Activated CD4-positive, alpha-beta memory T cell treated with anti-CD3 and anti-CD28 coated beads for 36 hours (primary cell): ENCODE data around the gene KCNK6. TPM values are rescaled to one million over a fixed set of nuclear protein-coding genes. Genes with fewer than 3 reads are reported as not detected.

ENCODE experiments used
- CTCF ChIA-PET: fragments of 350-600 bp; sonication (Branson Sonifier 250); formaldehyde crosslinking; loops from one replicate; lab custom pipeline; 2021; ENCODE audit warnings: antibody characterized with exemption, inconsistent platforms; lab: Charles Lee
- POLR2A ChIA-PET: fragments of 350-600 bp; sonication (Branson Sonifier 250); formaldehyde crosslinking; loops from one replicate; lab custom pipeline; 2021; ENCODE audit warnings: antibody characterized with exemption; lab: Charles Lee
- DNase-seq: peaks from one replicate; pipeline ENCODE4 v3.0.0-alpha.2; 2020
- H3K27ac Mint-ChIP-seq: one replicate; pipeline ENCODE4 v1.8.0; 2021; ENCODE audit warnings: mixed read lengths
- H3K27me3 Mint-ChIP-seq: one replicate; pipeline ENCODE4 v1.8.0; 2021; ENCODE audit warnings: mixed read lengths
- H3K36me3 Mint-ChIP-seq: one replicate; pipeline ENCODE4 v1.8.0; 2021; ENCODE audit warnings: mixed read lengths
- H3K4me1 Mint-ChIP-seq: one replicate; pipeline ENCODE4 v1.8.0; 2021; ENCODE audit warnings: low read depth, mixed read lengths
- H3K4me3 Mint-ChIP-seq: one replicate; pipeline ENCODE4 v1.8.0; 2021; ENCODE audit warnings: mild to moderate bottlenecking, mixed read lengths
- H3K9me3 Mint-ChIP-seq: one replicate; pipeline ENCODE4 v1.8.0; 2021; ENCODE audit warnings: mixed read lengths
- intact Hi-C: fragments of 100-400 bp; cut with micrococcal nuclease; formaldehyde crosslinking; loops from one replicate; pipeline ENCODE4 v1.15.1; 2023
- total RNA-seq, 2 experiments: library from RNA; stranded (reverse); gene quantifications; one replicate each; pipeline ENCODE4 v1.2.3, GENCODE V29; 2021

KCNK6 gene
- total RNA-seq, 2 experiments from 2014 or later, result 9.2 to 9.9 TPM

DNA sequence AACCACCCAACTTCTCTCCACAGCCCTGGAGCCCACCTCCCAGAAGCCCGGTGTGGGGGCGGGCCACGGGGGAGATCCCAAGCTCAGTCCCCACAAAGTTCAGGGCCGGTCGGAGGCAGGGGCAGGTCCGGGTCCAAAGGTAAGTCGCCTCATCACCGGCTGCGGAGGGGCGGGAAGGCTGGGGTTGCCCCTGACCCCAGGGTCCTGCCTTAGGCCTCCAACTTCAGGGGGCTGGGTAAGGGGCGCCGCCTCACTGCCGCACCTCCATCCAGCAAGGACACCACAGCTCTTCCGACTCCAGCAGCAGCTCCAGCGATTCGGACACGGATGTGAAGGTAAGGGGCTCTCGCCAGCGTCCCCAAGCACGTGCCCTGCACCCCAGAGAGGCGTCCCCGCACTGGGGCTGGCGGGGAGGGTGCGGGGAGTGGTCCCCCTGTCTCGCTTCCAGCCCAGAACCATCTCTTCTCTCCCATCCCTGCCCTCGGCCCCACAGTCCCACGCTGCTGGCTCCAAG is 15.2 kb upstream of the KCNK6 start:
- Mint-ChIP-seq H3K27ac (no peak overlapping the region), H3K27me3 (no peaks in the 10 kb centered on the region), H3K36me3 (peaks cover 8% of the 10 kb centered on the region), H3K9me3 (no peaks in the 10 kb centered on the region), H3K4me1 (no peaks in the 10 kb centered on the region), H3K4me3 (no peak overlapping the region)
- ChIA-PET POLR2A (no interaction called here), CTCF (no interaction called here)
- intact Hi-C loops, result no loop called here
- no peak for DNase-seq

DNA sequence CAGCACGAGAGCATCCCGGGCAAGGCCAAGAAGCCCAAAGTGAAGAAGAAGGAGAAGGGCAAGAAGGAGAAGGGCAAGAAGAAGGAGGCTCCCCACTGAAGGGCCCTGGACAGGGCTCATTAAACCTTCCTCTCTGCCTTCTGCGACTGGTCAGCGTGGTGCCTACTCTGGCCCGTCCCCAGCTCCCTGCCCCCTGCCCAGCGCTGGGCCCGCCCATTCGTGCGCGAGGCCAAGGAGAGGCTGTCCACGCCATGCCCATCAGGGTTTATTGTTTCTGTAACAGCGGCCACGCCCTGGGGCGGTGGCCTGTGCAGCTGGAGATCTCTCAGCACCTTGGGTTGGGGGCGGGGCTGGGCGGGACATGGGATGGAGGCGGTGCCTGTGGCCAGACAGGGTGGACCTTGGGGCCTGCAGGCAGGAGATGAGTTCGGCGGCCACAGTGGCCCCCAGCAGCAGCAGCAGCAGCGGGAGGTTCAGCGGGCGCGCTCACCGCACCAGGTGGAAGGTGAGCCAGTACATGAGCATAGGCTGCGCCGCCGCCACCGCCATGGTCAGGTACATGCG is 14.7 kb upstream of the KCNK6 start:
- no peak for DNase-seq
- POLR2A ChIA-PET, result no interaction called here
- Mint-ChIP-seq H3K27ac (no peak overlapping the region), H3K9me3 (no peaks in the 10 kb centered on the region), H3K27me3 (no peaks in the 10 kb centered on the region), H3K4me3 (no peak overlapping the region), H3K36me3 (peaks cover 8% of the 10 kb centered on the region), H3K4me1 (no peaks in the 10 kb centered on the region)
- CTCF ChIA-PET, result no interaction called here
- intact Hi-C loops, result no loop called here

DNA sequence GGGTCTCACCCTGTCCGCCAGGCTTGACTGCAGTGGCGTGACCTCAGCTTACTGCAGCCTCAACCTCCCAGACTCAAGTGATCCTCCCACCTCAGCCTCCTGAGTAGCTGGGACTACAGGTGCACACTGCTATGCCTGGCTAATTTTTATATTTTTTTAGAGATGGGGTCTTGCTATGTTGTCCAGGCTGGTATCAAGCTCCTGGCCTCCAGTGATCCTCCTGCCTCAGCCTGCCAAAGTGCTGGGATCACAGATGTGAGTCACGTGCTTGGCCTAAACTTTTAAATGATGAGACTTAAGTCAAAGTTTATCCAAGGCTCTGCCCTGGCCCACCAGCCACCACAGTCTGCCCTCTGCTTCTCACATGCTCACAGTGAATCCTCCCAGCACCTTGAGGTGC is 13.4 kb upstream of the KCNK6 start:
- intact Hi-C loops, result no loop called here
- POLR2A ChIA-PET, result no interaction called here
- peaks cover 8% of the 10 kb centered on the region for H3K36me3 Mint-ChIP-seq
- DNase-seq, result no peak
- CTCF ChIA-PET, result no interaction called here
- H3K27me3 Mint-ChIP-seq, result no peaks in the 10 kb centered on the region
- no peaks in the 10 kb centered on the region for H3K4me1 Mint-ChIP-seq
- H3K9me3 Mint-ChIP-seq, result no peaks in the 10 kb centered on the region
- H3K27ac Mint-ChIP-seq, result no peak overlapping the region
- H3K4me3 Mint-ChIP-seq, result no peak overlapping the region

DNA sequence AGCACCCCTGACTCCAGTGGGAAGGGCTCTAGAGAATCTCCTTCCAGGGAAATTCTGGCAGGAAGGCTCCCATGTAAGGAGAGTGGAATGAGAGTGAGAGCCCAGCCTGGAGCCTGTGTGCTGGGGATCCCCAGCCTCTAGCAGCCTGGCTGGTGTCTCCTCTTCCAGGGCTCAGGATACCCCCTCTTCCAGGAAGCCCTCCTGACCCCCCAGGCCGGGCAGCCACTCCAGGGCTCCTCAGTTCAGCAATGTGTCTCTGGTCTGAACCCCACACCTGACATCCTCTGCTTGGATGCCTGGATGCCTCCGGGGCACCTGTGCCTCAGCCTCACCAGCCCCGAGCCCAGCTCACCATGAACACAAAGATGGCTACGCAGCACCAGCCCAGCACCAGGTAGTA is 12.6 kb upstream of the KCNK6 start:
- H3K27me3 Mint-ChIP-seq, result no peaks in the 10 kb centered on the region
- H3K4me3 Mint-ChIP-seq, result no peak overlapping the region
- ChIA-PET POLR2A (no interaction called here), CTCF (no interaction called here)
- DNase-seq, result no peak
- H3K9me3 Mint-ChIP-seq, result no peaks in the 10 kb centered on the region
- intact Hi-C loops, result no loop called here
- H3K4me1 Mint-ChIP-seq, result no peaks in the 10 kb centered on the region
- H3K27ac Mint-ChIP-seq, result no peak overlapping the region
- H3K36me3 Mint-ChIP-seq, result peaks cover 8% of the 10 kb centered on the region

DNA sequence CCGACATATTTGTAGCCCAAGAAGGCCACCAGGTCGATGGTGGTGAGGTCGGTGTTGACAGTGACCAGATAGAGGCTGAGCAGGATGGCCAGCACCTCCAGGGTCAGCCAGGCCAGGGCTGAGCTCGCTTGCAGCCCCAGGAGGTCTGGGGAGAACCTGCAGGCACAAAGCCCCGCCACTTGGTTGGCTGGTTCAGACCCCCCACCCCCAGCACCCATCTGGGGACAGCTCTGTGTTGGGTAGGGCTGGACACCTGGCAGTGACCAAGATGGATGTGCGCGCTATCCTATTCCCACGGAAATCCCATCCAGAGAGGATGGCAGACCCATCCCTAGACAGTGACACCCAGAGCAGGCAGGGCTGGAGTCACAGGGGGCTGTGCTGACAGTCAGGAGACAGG is 12.0 kb upstream of the KCNK6 start:
- Mint-ChIP-seq H3K36me3 (peaks cover 8% of the 10 kb centered on the region), H3K9me3 (no peaks in the 10 kb centered on the region), H3K4me1 (peaks cover 3% of the 10 kb centered on the region), H3K4me3 (no peak overlapping the region), H3K27me3 (no peaks in the 10 kb centered on the region), H3K27ac (no peak overlapping the region)
- ChIA-PET CTCF (no interaction called here), POLR2A (no interaction called here)
- intact Hi-C loops, result no loop called here
- DNase-seq, result no peak

DNA sequence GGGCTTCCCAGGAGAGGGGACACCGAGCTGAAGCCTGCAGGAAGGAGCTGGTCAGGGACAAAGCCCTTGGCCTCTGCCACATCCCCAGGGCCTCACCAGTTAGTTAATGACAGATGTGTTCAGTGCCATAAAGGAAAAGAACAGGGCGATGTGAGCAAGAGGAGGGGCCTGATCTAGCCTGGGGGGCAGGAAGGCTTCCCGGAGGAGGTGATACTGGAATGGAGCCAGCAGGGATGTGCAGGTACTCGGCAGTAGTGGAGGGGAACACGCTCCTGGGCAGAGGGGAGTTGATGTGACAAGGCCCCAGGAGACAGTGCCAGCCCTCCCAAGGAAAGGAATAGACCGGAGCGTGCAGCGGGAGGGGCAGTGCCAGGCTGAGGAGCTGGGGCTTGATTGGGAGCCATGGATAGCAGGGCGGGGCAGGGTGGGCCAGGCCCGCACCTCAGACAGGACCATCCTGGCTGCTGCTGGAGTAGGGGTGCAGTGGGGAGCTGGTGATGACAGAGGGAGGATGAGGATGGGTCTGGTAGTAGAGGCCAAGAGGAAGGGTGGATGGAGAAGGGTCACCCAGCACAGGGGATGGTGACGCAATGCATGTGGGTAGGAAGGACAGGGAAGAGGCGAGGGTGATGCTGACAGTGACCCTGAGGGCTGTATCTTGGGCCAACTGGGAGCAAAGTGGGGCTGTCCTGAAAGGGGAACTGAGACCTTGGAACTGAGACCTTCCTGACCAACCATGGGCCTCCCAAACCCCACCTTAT is 11.5 kb upstream of the KCNK6 start:
- no peak overlapping the region for H3K27ac Mint-ChIP-seq
- no peaks in the 10 kb centered on the region for H3K27me3 Mint-ChIP-seq
- peaks cover 4% of the 10 kb centered on the region for H3K4me1 Mint-ChIP-seq
- no peaks in the 10 kb centered on the region for H3K9me3 Mint-ChIP-seq
- POLR2A ChIA-PET, result no interaction called here
- peaks cover 8% of the 10 kb centered on the region for H3K36me3 Mint-ChIP-seq
- no peak for DNase-seq
- CTCF ChIA-PET, result no interaction called here
- intact Hi-C loops, result no loop called here
- no peak overlapping the region for H3K4me3 Mint-ChIP-seq

DNA sequence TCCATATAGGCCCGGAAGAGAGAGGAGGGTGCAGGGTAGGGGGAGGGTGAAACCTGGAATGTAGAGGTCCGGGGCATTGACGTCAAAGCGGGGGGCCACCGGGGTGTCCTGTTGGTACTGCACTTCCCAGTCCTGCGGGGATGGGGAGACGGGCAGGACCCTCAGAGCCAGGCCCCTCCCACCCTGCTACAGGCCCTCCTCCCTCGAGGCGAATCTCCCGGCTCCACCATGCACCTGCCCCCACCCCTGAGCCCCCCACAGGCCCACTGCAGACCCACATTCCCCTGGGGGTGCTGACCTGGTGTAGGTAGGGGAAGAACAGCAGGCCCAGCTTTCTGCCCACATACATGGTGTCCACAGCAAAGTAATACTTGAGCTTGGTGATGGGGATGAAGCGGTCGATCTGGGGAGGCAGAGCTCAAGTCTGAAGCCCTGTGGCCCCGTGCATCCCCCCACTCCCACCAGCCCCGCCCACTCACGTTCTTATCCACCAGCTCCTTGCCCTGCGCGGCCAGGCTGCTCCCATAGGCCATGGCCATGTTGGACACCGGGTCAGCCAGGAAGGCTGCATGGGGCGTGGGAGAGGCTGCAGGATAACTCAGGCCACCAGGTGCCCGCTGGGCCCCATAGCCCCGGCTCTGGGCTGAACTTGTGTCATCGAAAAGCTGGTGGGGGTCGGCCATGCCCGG is 10.6 kb upstream of the KCNK6 start:
- Mint-ChIP-seq H3K9me3 (no peaks in the 10 kb centered on the region), H3K4me1 (peaks cover 10% of the 10 kb centered on the region), H3K27ac (no peak overlapping the region), H3K36me3 (peaks cover 8% of the 10 kb centered on the region), H3K27me3 (no peaks in the 10 kb centered on the region), H3K4me3 (no peak overlapping the region)
- ChIA-PET POLR2A (no interaction called here), CTCF (interaction anchor here (1.5 kb wide), 1 partner anchor 65 kb away, joined by 3 read pairs; no protein-coding TSS in a partner anchor)
- DNase-seq, result no peak
- intact Hi-C loops, result no loop called here

DNA sequence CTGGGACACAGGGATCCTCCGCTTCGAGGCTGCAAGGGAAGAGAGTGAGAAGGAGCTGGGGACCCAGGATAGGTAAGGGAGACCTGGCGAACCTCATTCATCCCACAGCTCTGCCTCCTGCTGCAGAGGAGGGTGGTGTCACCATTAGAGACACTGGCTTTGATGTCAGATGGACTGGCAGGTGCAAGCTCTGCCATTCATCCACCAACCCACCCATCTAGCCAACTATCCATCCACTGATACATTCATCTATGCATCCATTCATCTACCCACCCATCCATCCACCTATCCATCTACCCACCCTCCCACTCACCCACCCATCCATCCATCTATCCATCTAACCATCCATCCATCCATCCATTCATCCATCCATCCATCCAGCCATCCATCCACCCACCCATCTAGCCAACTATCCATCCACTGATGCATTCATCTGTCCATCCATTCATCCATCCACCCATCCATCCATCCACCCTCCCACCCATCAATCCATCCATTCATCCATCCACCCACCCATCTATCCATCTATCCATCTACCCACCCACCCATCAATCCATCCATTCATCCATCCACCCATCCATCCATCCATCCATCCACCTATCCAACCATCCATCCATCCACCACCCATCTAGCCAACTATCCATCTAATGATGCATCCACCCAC is 9.9 kb upstream of the KCNK6 start:
- H3K4me3 Mint-ChIP-seq, result no peak overlapping the region
- intact Hi-C loops, result no loop called here
- peaks cover 8% of the 10 kb centered on the region for H3K36me3 Mint-ChIP-seq
- ChIA-PET CTCF (interaction anchor here (1.5 kb wide), 1 partner anchor 65 kb away, joined by 3 read pairs; no protein-coding TSS in a partner anchor), POLR2A (interaction anchor here (0.6 kb wide), 1 partner anchor 1943 kb away, joined by 5 read pairs; no protein-coding TSS in a partner anchor)
- no peak for DNase-seq
- H3K4me1 Mint-ChIP-seq, result peaks cover 10% of the 10 kb centered on the region
- H3K27ac Mint-ChIP-seq, result no peak overlapping the region
- no peaks in the 10 kb centered on the region for H3K9me3 Mint-ChIP-seq
- no peaks in the 10 kb centered on the region for H3K27me3 Mint-ChIP-seq

DNA sequence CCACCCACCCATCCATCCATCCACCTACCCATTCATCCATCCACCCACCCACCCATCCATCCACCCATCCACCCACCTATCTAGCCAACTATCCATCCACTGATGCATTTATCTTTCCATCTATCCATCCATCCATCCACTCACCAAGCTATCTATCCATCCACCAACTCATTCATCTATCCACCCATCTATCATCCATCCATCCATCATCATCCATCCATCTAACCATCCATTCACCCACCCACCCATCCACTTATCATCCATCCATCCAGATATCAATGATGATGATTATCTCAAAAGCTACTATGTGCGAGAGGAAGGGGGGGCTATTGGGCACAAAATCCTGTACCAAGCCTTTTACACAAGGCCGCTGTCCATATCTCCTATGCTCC is 9.4 kb upstream of the KCNK6 start:
- no peaks in the 10 kb centered on the region for H3K27me3 Mint-ChIP-seq
- no peaks in the 10 kb centered on the region for H3K9me3 Mint-ChIP-seq
- ChIA-PET POLR2A (interaction anchor here (0.6 kb wide), 1 partner anchor 1943 kb away, joined by 5 read pairs; no protein-coding TSS in a partner anchor), CTCF (interaction anchor here (1.5 kb wide), 1 partner anchor 66 kb away, joined by 3 read pairs; no protein-coding TSS in a partner anchor)
- no peak for DNase-seq
- no peak overlapping the region for H3K27ac Mint-ChIP-seq
- no peak overlapping the region for H3K4me3 Mint-ChIP-seq
- H3K36me3 Mint-ChIP-seq, result peaks cover 8% of the 10 kb centered on the region
- intact Hi-C loops, result no loop called here
- peaks cover 12% of the 10 kb centered on the region for H3K4me1 Mint-ChIP-seq

DNA sequence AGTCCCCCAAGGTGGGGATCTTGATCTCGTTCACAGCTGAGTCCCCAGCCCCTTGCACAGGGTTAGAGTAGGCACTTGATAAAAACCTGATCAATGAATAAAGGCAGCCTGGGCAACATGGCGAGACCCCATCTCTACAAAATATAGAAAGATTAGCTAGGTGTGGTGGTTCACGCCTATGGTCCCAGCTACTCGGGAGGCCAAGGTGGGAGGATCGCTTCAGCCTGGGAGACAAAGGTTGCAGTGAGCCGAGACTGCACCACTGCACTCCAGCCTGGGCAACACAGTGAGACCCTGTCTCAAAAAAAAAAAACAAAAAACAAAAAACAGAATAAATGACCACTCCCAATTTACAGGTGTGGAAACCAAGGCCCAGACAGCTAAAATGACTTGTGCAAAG is 8.7 kb upstream of the KCNK6 start:
- intact Hi-C loops, result no loop called here
- ChIA-PET POLR2A (no interaction called here), CTCF (no interaction called here)
- Mint-ChIP-seq H3K9me3 (no peaks in the 10 kb centered on the region), H3K36me3 (peaks cover 8% of the 10 kb centered on the region), H3K27me3 (no peaks in the 10 kb centered on the region), H3K4me1 (peaks cover 13% of the 10 kb centered on the region), H3K4me3 (no peak overlapping the region), H3K27ac (no peak overlapping the region)
- DNase-seq, result no peak

DNA sequence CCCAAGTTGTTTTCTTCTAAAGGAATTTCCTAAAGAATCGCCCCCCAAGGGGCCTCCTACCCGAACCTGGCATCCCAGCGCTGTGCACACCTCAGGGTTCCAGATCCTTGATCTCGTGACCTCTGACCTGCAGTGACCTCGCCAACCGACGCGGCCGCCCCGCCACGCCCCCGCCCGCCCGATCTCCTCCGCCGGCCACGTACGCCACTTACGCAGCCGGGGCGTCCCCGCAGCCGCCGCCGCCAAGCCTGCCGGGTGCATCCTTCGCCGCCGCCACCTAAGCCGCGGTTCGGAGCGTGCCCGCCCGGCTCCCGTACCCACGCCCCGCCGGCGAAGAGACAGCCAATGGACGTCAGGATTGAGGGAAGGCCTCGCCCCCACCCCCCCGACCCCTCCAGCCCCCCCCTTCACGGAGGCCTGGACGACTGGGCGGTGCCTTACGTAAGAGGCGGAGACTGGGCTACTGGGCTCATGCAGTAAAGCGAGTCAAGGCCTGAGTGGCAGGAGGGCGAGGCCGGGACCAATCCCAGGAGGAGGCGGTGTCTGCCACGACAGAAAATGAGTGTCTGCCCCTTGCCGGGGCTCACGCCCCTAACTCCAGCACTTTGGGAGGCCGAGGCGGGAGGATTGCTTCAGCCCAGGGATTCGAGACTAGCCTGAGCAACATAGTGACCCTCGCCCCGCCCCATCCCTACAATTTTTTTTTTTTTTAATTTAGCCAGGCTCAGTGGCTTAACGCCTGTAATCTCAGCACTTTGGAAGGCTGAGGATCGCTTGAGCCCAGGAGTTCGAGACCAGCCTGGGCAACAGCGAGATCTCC is 3.8 kb upstream of the KCNK6 start, which contains the start of gene YIF1B:
TSS of gene YIF1B (minus strand) at position 291 of the 820 bp plus-strand sequence. CDS start at position 261, 30 bp downstream.
- peak within 1 kb of the TSS; percentile 88 for H3K27ac Mint-ChIP-seq
- intact Hi-C loops, result loop anchor here (1.0 to 5.0 kb wide), 7 partner anchors 20 to 539 kb away; partner anchors contain the start of genes GGN, PSMD8, SIPA1L3 and SPINT2
- ChIA-PET CTCF (interaction anchor here (0.9 kb wide), 1 partner anchor 72 kb away, joined by 3 read pairs; no protein-coding TSS in a partner anchor), POLR2A (no interaction called here)
- H3K9me3 Mint-ChIP-seq, result no peaks in the 10 kb centered on the region
- peak within 1 kb of the TSS; percentile 83 for H3K4me3 Mint-ChIP-seq
- no peaks in the 10 kb centered on the region for H3K27me3 Mint-ChIP-seq
- no peaks in the 10 kb centered on the region for H3K36me3 Mint-ChIP-seq
- peaks cover 38% of the 10 kb centered on the region for H3K4me1 Mint-ChIP-seq
- DNase-seq, result peak; percentile 98
